Measurements from ENCODE around the gene SPON1. TPM values are rescaled to one million over a fixed set of nuclear protein-coding genes. Genes with fewer than 3 reads are reported as not detected.
A peak's percentile ranks its signal among the peaks of the same experiment; 100 is the strongest.

The SPON1 gene
- total RNA-seq, 1 experiment from 2014 or later: not detected

- intact Hi-C loops (cut with micrococcal nuclease): no loop called here
- Histone ChIP-seq H3K36me3 (ENCODE audit: low read depth, low read length) (no peaks in the 10 kb centered on the region; the same call in 1 of the 2 replicates), H3K9me3 (ENCODE audit: low read length) (no peaks in the 10 kb centered on the region), H3F3A (ENCODE audit: low read length, unreplicated experiment) (no peaks in the 10 kb centered on the region), H3K4me3 (ENCODE audit: low read length) (no peak overlapping the region), H3K27ac (ENCODE audit: low read length) (no peak overlapping the region), H3K9ac (ENCODE audit: low read length) (no peak overlapping the region), H2AFZ (ENCODE audit: low read length) (no peak overlapping the region), H3K9me2 (replicated peaks; ENCODE audit: low read length) (no peaks in the 10 kb centered on the region), H3K4me2 (ENCODE audit: low read length) (no peak overlapping the region), H3K27me3 (ENCODE audit: low read length) (no peaks in the 10 kb centered on the region), H4K20me1 (ENCODE audit: low read length) (no peaks in the 10 kb centered on the region), H3K79me2 (ENCODE audit: low read length) (no peaks in the 10 kb centered on the region), H3K4me1 (ENCODE audit: insufficient read depth, low read length) (0 out of 2 replicates have a peak, but pooled peaks cover 4% of the 10 kb centered on the region)
- TF ChIP-seq CTCF (conservative IDR thresholded peaks at IDR 0.05; ENCODE audit: low read depth, low read length) (no peak), EZH2phosphoT487 (IDR thresholded peaks at IDR 0.05; ENCODE audit: borderline replicate concordance, low read length) (no peak), EZH2 (IDR thresholded peaks at IDR 0.05; ENCODE audit: low read length, unreplicated experiment) (no peak)
- CTCF ChIA-PET: no interaction called here
- DNase-seq (no peak), ATAC-seq (peak; percentile 40)
- POLR2A ChIA-PET (ENCODE audit: unreplicated experiment): interaction anchor here (0.6 kb wide), 1 partner anchor 1009 kb away, joined by 4 read pairs; no protein-coding TSS in a partner anchor
- BruUV-seq (replicated peaks): no TSS peak
Observed at GRCh38 chr11:14269692-14270573, 307.4 kb downstream of the SPON1 start.

DNA sequence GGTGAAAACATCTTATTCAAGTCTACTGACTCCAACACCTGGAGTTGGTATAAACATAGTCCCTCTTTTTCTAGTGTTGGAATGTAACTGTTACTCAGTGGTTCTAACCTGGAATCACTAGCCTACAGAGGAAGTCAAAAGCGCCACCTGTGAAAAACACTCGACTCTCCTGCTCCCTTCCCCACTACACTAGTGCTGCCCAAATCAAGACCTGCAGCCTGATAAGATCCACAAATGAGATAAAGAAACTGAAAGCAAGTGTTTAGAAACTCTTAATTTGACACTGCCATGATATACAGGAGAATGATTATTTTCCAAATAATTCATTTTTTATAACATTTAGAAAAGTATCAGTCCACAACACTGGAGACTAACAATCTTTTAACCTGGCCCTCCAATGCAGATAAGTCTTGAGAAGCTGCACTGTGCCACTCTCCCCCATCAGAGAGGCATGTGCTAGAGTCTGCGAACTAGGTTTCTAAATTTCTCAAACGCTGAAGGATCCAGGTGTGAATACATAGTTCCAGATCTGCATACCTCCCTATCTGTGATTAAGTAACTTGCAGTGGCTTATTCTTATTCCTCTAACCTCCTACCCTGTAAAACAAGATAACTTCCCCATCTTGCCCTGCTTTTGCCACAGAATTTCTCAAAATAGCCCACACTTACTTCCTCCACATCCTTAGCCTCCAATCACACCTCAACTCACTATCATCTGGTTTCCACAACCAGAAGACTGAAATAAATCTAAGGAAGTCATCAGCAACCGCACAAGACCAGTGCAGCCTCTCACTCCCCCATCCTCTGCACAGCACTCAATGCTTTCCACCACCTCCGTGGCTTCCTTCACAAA, 308.4 kb downstream of the SPON1 start:
- no peaks in the 10 kb centered on the region for H4K20me1 ChIP-seq (ENCODE audit: low read length)
- H3K27me3 ChIP-seq (ENCODE audit: low read length): no peaks in the 10 kb centered on the region
- BruUV-seq (replicated peaks): no TSS peak
- no peak for TF ChIP-seq EZH2phosphoT487 (IDR thresholded peaks at IDR 0.05; ENCODE audit: borderline replicate concordance, low read length)
- no peak for TF ChIP-seq CTCF (conservative IDR thresholded peaks at IDR 0.05; ENCODE audit: low read depth, low read length)
- TF ChIP-seq EZH2 (IDR thresholded peaks at IDR 0.05; ENCODE audit: low read length, unreplicated experiment): no peak
- DNase-seq: no peak
- 0 out of 2 replicates have a peak, but pooled peaks cover 4% of the 10 kb centered on the region for H3K4me1 ChIP-seq (ENCODE audit: insufficient read depth, low read length)
- no peak overlapping the region for H3K4me3 ChIP-seq (ENCODE audit: low read length)
- no peak for ATAC-seq
- H3K9me2 ChIP-seq (replicated peaks; ENCODE audit: low read length): no peaks in the 10 kb centered on the region
- H2AFZ ChIP-seq (ENCODE audit: low read length): no peak overlapping the region
- no peaks in the 10 kb centered on the region; the same call in none of the 2 replicates for H3K36me3 ChIP-seq (ENCODE audit: low read depth, low read length)
- ChIA-PET POLR2A (ENCODE audit: unreplicated experiment) (interaction anchor here (0.7 kb wide), 1 partner anchor 171 kb away, joined by 4 read pairs; no protein-coding TSS in a partner anchor), CTCF (no interaction called here)
- H3F3A ChIP-seq (ENCODE audit: low read length, unreplicated experiment): no peaks in the 10 kb centered on the region
- H3K9me3 ChIP-seq (ENCODE audit: low read length): no peaks in the 10 kb centered on the region
- intact Hi-C loops (cut with micrococcal nuclease): no loop called here
- no peaks in the 10 kb centered on the region for H3K79me2 ChIP-seq (ENCODE audit: low read length)
- H3K4me2 ChIP-seq (ENCODE audit: low read length): no peak overlapping the region
- H3K27ac ChIP-seq (ENCODE audit: low read length): no peak overlapping the region
- H3K9ac ChIP-seq (ENCODE audit: low read length): no peak overlapping the region
